ENCODE data around the gene SENP8. TPM values are rescaled to one million over a fixed set of nuclear protein-coding genes. Genes with fewer than 3 reads are reported as not detected.
A peak's percentile ranks its signal among the peaks of the same experiment; 100 is the strongest.

Gene SENP8
- total RNA-seq, 4 donors from 2014 or later: 1.5 to 2.8 (median 1.8) TPM

- WGBS, 2 donors: 36 to 38% methylated on average over 5 to 8 of the region's 16 CpGs
- intact Hi-C loops (cut with DNase I): no loop called here
- peak overlapping the region in 2 of 4 donors; percentile 33 to 60 for H3K27ac ChIP-seq
- peaks cover 16 to 50% (median 25%) of the 10 kb centered on the region in 3 donors for H3K4me1 ChIP-seq
- H3K4me3 ChIP-seq: no peak overlapping the region
- no peaks in the 10 kb centered on the region for H3K36me3 ChIP-seq
- no peaks in the 10 kb centered on the region for H3K9me3 ChIP-seq
- H3K27me3 ChIP-seq: peaks cover 0 to 20% (median 0%) of the 10 kb centered on the region in 4 donors
- no peak for DNase-seq
- TF ChIP-seq POLR2A (IDR thresholded peaks at IDR 0.05): no peak
Measured at GRCh38 chr15:72179950-72180581, 61.9 kb downstream of the SENP8 start.

GRCh38 chr15:72180761-72181324 is 62.6 kb downstream of the SENP8 start:
- Histone ChIP-seq H3K36me3 (no peaks in the 10 kb centered on the region), H3K4me3 (no peak overlapping the region), H3K27me3 (peaks cover 0 to 25% (median 0%) of the 10 kb centered on the region in 4 donors), H3K9me3 (no peaks in the 10 kb centered on the region), H3K27ac (peak overlapping the region in 1 of 4 donors; percentile 33), H3K4me1 (peaks cover 16 to 44% (median 23%) of the 10 kb centered on the region in 3 donors)
- no peak for TF ChIP-seq POLR2A (IDR thresholded peaks at IDR 0.05)
- no peak for TF ChIP-seq CTCF (IDR thresholded peaks at IDR 0.05)
- no peak for DNase-seq
- intact Hi-C loops (cut with DNase I): no loop called here
- WGBS, 2 donors: 83 to 100% methylated on average over 4 to 5 of the region's 5 CpGs

GRCh38 chr15:72182244-72182643 is 64.0 kb downstream of the SENP8 start:
- Histone ChIP-seq H3K4me1 (peaks cover 16 to 38% (median 23%) of the 10 kb centered on the region in 3 donors), H3K4me3 (no peak overlapping the region), H3K27me3 (peaks cover 0 to 28% (median 0%) of the 10 kb centered on the region in 4 donors), H3K36me3 (no peaks in the 10 kb centered on the region), H3K9me3 (no peaks in the 10 kb centered on the region), H3K27ac (no peak overlapping the region)
- DNase-seq: no peak
- intact Hi-C loops (cut with DNase I): no loop called here
- 81 to 86% methylated on average over 2 to 3 of the region's 3 CpGs for WGBS, 2 donors
- no peak for TF ChIP-seq CTCF (IDR thresholded peaks at IDR 0.05)
- TF ChIP-seq POLR2A (IDR thresholded peaks at IDR 0.05): no peak

- Histone ChIP-seq H3K4me1 (peaks cover 16 to 43% (median 22%) of the 10 kb centered on the region in 3 donors), H3K9me3 (no peaks in the 10 kb centered on the region), H3K4me3 (no peak overlapping the region), H3K27me3 (peaks cover 0 to 28% (median 0%) of the 10 kb centered on the region in 4 donors), H3K27ac (no peak overlapping the region), H3K36me3 (no peaks in the 10 kb centered on the region)
- DNase-seq: no peak
- WGBS, 2 donors: 68 to 76% methylated on average over 3 of the region's 3 CpGs
- TF ChIP-seq POLR2A (IDR thresholded peaks at IDR 0.05) (no peak), CTCF (IDR thresholded peaks at IDR 0.05) (no peak)
- intact Hi-C loops (cut with DNase I): no loop called here
Measured at GRCh38 chr15:72182673-72183072, 64.5 kb downstream of the SENP8 start.

- Histone ChIP-seq H3K27ac (no peak overlapping the region), H3K9me3 (no peaks in the 10 kb centered on the region), H3K27me3 (peaks cover 0 to 28% (median 0%) of the 10 kb centered on the region in 4 donors), H3K4me1 (peaks cover 16 to 43% (median 16%) of the 10 kb centered on the region in 3 donors), H3K36me3 (no peaks in the 10 kb centered on the region), H3K4me3 (peak overlapping the region in 3 of 4 donors; percentile 33 to 63 (median 42))
- TF ChIP-seq CTCF (IDR thresholded peaks at IDR 0.05) (no peak), POLR2A (IDR thresholded peaks at IDR 0.05) (no peak)
- 25 to 59% methylated on average over 2 to 10 of the region's 12 CpGs for WGBS, 2 donors
- DNase-seq: no peak
- intact Hi-C loops (cut with DNase I): no loop called here
Measured at GRCh38 chr15:72183781-72184164, 65.6 kb downstream of the SENP8 start.
